Natural killer cell (primary cell): Measurements from ENCODE around the gene JPH3. TPM values are rescaled to one million over a fixed set of nuclear protein-coding genes. Genes with fewer than 3 reads are reported as not detected.

Experiments
- ATAC-seq, 3 donors: fragments of 150-1000 bp in 2 of 3; fragments of 200-7000 bp in 1 of 3; cut with Tn5 transposase; 1 replicate in 1 of 3; 2 replicates in 2 of 3; pipeline ENCODE4 v1.10.0; 2021; ENCODE audit warnings: mild to moderate bottlenecking in 2 of 3, moderate library complexity in 2 of 3
- DNase-seq, 2 donors: peaks; one replicate each; pipeline versions ENCODE4 v3.0.0 to v3.0.0-alpha.2; 2013 to 2021; ENCODE audit warnings: mixed read lengths in 1 of 2
- H3K27ac ChIP-seq: one replicate; pipeline ENCODE4 v1.5.1; 2013; ENCODE audit warnings: mild to moderate bottlenecking, low read length
- H3K27me3 ChIP-seq: one replicate; pipeline ENCODE4 v1.6.1; 2013; ENCODE audit warnings: low read length; ENCODE audit not compliant: control insufficient read depth, insufficient read depth
- H3K36me3 ChIP-seq: one replicate; pipeline ENCODE4 v1.6.1; 2013; ENCODE audit warnings: low read length; ENCODE audit not compliant: control insufficient read depth, insufficient read depth
- H3K4me1 ChIP-seq: one replicate; pipeline ENCODE4 v1.6.1; 2013; ENCODE audit warnings: low read length; ENCODE audit not compliant: control insufficient read depth, insufficient read depth
- H3K4me3 ChIP-seq: one replicate; pipeline ENCODE4 v1.5.1; 2013; ENCODE audit warnings: low read length
- H3K9me3 ChIP-seq: one replicate; pipeline ENCODE4 v1.6.1; 2013; ENCODE audit warnings: low read length; ENCODE audit not compliant: control insufficient read depth, insufficient read depth
- H3K27ac Mint-ChIP-seq, 2 donors: one replicate each; pipeline ENCODE4 v1.8.0; 2022; ENCODE audit warnings: mild to moderate bottlenecking in 2 of 2, mixed read lengths in 2 of 2, moderate library complexity in 1 of 2
- H3K27me3 Mint-ChIP-seq, 2 donors: one replicate each; pipeline ENCODE4 v1.8.0; 2022; ENCODE audit warnings: low read depth in 2 of 2, mixed read lengths in 2 of 2
- H3K36me3 Mint-ChIP-seq: one replicate; pipeline ENCODE4 v1.8.0; 2022; ENCODE audit warnings: mixed read lengths
- H3K4me1 Mint-ChIP-seq, 2 donors: one replicate each; pipeline ENCODE4 v1.8.0; 2022; ENCODE audit warnings: mixed read lengths in 2 of 2
- H3K4me3 Mint-ChIP-seq: one replicate; pipeline ENCODE4 v1.8.0; 2022; ENCODE audit warnings: mild to moderate bottlenecking, moderate library complexity, mixed read lengths
- H3K9me3 Mint-ChIP-seq, 2 donors: one replicate each; pipeline ENCODE4 v1.8.0; 2022; ENCODE audit warnings: mixed read lengths in 2 of 2
- WGBS: methylation state at CpG from one replicate; pipeline ENCODE4 v1.1.7; 2013; ENCODE audit warnings: missing lambda C conversion rate; ENCODE audit not compliant: insufficient coverage; 5-methylcytosine and 5-hydroxymethylcytosine counted together
- intact Hi-C: fragments of 100-400 bp; cut with micrococcal nuclease; formaldehyde crosslinking; loops from one replicate; pipeline ENCODE4 v1.14.2; 2022
- total RNA-seq, 4 donors: library from RNA; stranded (reverse); fragments of 120-200 nt in 1 of 4; gene quantifications; one replicate each; pipeline versions ENCODE4 v1.2.3 to v1.2.4, GENCODE V29; 2013 to 2022
- TF ChIP-seq, protein P1 (sequence below): fragments of 200-600 bp; IDR thresholded peaks from one replicate; pipeline ENCODE4 v1.8.0; 2022; ENCODE audit warnings: antibody characterized with exemption

The JPH3 gene
- total RNA-seq, 3 donors from 2014 or later (not counting 1 experiment from before 2014, with no cell fraction given), result not detected

DNA sequence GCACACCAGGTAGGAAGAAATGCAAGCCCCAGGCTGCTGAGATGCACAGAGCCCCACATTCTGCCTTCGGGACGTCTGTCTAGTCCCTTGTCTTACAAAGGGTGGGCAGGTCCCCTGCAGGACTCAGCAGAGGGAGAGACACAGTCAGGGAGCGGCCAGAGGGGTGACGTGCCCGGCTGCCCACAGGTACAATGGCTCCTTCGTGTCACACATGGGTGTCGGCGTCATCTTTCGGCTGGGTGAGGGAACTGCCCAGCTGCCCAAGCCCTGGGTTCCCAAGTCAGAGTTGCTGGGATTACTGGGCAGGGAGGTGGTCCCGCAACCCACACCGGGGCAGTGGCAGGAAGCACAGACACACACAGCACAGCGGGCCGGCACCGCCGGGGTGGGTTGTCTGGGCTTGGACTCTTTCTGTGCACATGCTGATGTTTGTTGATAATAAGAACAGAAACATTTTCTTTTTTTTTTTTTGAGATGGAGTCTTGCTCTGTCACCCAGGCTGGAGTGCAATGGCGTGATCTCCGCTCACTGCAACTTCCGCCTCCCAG, 80.6 kb downstream of the JPH3 start:
- no peaks in the 10 kb centered on the region for H3K9me3 ChIP-seq
- 95% methylated on average over 18 of the region's 18 CpGs for WGBS
- H3K36me3 ChIP-seq, result no peaks in the 10 kb centered on the region
- no peak overlapping the region for H3K27ac ChIP-seq
- Mint-ChIP-seq H3K9me3 (no peaks in the 10 kb centered on the region), H3K36me3 (no peaks in the 10 kb centered on the region), H3K27ac (no peak overlapping the region), H3K27me3 (peaks cover 0 to 3% of the 10 kb centered on the region in 2 donors), H3K4me1 (peaks cover 5 to 12% of the 10 kb centered on the region in 2 donors), H3K4me3 (no peak overlapping the region)
- intact Hi-C loops, result no loop called here
- H3K4me3 ChIP-seq, result no peak overlapping the region
- TF ChIP-seq, protein P1, sequence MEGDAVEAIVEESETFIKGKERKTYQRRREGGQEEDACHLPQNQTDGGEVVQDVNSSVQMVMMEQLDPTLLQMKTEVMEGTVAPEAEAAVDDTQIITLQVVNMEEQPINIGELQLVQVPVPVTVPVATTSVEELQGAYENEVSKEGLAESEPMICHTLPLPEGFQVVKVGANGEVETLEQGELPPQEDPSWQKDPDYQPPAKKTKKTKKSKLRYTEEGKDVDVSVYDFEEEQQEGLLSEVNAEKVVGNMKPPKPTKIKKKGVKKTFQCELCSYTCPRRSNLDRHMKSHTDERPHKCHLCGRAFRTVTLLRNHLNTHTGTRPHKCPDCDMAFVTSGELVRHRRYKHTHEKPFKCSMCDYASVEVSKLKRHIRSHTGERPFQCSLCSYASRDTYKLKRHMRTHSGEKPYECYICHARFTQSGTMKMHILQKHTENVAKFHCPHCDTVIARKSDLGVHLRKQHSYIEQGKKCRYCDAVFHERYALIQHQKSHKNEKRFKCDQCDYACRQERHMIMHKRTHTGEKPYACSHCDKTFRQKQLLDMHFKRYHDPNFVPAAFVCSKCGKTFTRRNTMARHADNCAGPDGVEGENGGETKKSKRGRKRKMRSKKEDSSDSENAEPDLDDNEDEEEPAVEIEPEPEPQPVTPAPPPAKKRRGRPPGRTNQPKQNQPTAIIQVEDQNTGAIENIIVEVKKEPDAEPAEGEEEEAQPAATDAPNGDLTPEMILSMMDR, result no peak
- H3K27me3 ChIP-seq, result no peaks in the 10 kb centered on the region
- no peak for DNase-seq
- no peak for ATAC-seq
- H3K4me1 ChIP-seq, result peaks cover 6% of the 10 kb centered on the region

DNA sequence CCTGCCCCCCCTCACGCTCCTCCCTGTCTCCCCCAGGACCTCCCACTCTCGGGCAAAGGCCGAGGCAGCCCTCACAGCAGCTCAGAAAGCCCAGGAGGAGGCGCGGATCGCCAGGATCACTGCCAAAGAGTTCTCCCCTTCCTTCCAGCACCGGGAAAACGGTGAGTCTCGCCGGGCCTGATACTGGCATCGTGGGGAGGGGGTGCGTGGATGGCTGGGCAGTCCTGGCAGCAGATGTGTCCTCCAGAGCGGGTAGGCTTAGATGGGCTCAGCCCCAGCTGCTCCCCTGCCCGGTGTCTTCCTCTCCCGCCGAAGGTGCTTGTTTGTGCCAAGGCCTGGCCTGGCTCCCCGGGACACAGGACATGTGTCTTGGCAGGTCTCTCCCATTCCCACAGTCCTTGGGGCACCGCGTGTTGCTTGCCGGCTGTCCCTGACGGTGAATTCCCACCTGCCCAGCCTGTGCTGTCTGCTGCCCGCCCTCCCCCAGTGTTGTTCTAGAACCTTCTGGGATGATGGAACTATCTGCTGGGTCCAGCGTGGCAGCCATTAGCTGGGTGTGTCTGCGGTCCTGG, 81.9 kb downstream of the JPH3 start:
- Mint-ChIP-seq H3K4me1 (peaks cover 5 to 12% of the 10 kb centered on the region in 2 donors), H3K9me3 (no peaks in the 10 kb centered on the region), H3K27ac (no peak overlapping the region), H3K36me3 (no peaks in the 10 kb centered on the region), H3K4me3 (no peak overlapping the region), H3K27me3 (peaks cover 0 to 3% of the 10 kb centered on the region in 2 donors)
- ATAC-seq (no peak), DNase-seq (no peak)
- H3K4me1 ChIP-seq, result peaks cover 6% of the 10 kb centered on the region
- intact Hi-C loops, result no loop called here
- no peak overlapping the region for H3K4me3 ChIP-seq
- WGBS, result 87% methylated on average over 24 of the region's 24 CpGs
- TF ChIP-seq, protein P1, result no peak
- no peaks in the 10 kb centered on the region for H3K36me3 ChIP-seq
- no peak overlapping the region for H3K27ac ChIP-seq
- no peaks in the 10 kb centered on the region for H3K9me3 ChIP-seq
- no peaks in the 10 kb centered on the region for H3K27me3 ChIP-seq

DNA sequence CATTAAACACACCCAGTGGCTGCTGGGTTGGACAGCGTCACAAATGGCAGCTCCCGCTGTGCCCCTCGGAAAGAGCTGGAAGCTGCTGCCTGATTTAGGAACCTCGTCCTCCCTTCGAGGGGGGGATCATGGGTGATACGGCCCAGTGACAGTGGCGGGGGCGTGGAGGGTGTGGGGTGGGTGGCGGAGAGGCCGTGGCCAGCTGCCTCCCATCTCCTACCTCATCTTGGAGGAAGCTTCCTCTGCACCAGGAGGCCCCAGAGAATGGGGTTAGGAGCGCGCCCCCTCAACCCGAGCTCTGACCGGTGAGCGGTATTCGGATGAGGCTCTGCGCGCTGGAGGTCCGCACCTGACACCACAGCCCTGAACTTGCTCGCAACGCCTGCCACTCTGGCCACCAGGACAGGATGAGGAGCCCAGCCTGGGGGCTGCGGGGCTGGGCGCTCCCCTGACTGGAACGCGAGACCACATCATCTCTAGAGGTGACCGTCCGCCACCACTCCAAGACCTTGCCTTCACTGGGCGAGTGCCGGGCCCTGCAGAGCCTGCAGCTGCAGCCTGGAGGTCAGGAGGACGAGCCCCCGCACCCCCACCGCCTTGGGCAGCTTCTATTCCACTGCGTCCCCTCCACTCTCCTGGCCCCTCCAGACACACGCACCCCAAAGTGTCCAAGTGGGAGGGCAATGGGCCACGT, 82.5 kb downstream of the JPH3 start:
- intact Hi-C loops, result no loop called here
- Histone ChIP-seq H3K27me3 (no peaks in the 10 kb centered on the region), H3K4me1 (peaks cover 6% of the 10 kb centered on the region), H3K36me3 (no peaks in the 10 kb centered on the region), H3K27ac (no peak overlapping the region), H3K4me3 (no peak overlapping the region), H3K9me3 (no peaks in the 10 kb centered on the region)
- ATAC-seq (no peak), DNase-seq (no peak)
- H3K27me3 Mint-ChIP-seq, result peaks cover 0 to 3% of the 10 kb centered on the region in 2 donors
- no peak overlapping the region for H3K27ac Mint-ChIP-seq
- H3K4me3 Mint-ChIP-seq, result no peak overlapping the region
- H3K4me1 Mint-ChIP-seq, result peaks cover 5 to 12% of the 10 kb centered on the region in 2 donors
- 91% methylated on average over 30 of the region's 35 CpGs for WGBS
- no peaks in the 10 kb centered on the region for H3K9me3 Mint-ChIP-seq
- no peaks in the 10 kb centered on the region for H3K36me3 Mint-ChIP-seq
- TF ChIP-seq, protein P1, result no peak
